NOMO-1 treated with DMSO at 0.1 percent for 48 hours (cell line): ENCODE measurements around the gene FBXL17.

Experiments used
- DNase-seq: peaks from one replicate; lab custom pipeline; 2025; ENCODE audit not compliant: unreplicated experiment; lab: John Stamatoyannopoulos, UW

FBXL17 gene

DNA sequence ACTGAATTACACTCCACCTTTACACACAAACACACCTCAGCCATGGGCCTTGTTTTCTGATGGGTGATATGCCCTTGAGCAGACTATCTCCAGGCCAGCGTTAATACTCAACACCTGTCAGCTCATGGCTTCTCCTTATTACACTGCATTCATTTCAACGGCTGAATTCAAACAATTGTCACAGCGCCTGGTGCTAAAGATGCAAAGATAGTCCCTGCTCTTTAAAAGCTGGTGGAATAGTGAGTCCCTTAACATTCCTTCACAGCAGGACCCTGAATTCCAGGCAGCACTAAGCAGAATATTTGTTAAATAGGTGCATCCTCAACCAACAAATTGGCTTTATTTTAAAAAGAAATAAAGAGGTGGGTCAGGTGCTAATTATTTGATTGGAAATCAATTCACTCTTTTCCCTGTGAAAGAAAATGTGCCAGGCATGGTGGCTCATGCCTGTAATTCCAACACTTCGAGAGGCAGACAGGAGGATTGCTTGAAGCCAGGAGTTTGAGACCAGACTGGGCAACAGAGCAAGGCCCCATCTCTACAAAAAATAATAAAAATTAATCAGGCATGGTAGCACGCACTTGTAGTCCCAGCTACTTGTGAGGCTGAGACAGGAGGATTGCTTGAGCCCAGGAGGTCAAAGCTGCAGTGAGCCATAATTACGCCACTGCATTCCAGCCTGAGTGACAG, 555.4 kb downstream of the FBXL17 start:
- no peak for DNase-seq

- no peak for DNase-seq
Measured at GRCh38 chr5:107824821-107825220, 557.1 kb downstream of the FBXL17 start.

- no peak for DNase-seq
Measured at GRCh38 chr5:107821288-107821687, 560.6 kb downstream of the FBXL17 start.

DNA sequence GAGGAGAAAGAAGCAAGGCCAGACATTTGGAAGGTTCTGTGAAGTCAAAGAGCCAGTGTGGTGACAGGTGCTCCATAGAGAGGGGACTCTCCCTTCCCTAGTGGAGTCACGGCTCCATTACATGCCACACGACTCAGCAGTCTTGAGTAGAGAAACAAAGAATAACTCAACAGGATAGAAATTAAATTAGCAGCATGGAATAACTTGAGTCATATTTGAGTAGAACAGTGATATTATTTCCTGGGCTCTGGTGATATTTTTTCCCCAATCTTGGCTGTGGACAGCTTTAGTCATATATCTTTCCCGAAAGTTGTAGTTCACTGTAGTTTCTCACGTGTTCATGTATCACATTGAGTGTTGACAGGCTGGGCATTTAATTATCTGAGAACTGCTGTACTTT, 561.5 kb downstream of the FBXL17 start:
- no peak for DNase-seq

DNA sequence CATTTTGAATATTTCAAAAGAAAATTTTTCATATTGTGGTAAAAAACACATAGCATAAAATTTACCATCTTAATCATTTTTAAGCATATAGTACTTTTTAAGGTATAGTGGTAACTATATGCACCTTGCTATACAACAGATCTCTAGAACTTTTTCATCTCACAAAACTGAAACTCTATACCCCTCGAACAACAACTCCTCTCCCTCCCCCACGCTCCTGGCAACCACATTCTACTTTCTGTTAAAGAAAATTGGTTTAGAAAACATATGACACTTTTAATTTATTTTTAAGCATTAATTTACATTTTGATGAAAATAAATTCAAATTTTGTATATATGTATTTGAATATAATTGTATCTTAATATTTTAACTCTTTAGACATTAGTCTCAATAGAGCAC, 563.9 kb downstream of the FBXL17 start:
- no peak for DNase-seq

GRCh38 chr5:107817436-107817835, 564.5 kb downstream of the FBXL17 start:
- no peak for DNase-seq

- no peak for DNase-seq
Measured at GRCh38 chr5:107815109-107815508, 566.8 kb downstream of the FBXL17 start.

DNA sequence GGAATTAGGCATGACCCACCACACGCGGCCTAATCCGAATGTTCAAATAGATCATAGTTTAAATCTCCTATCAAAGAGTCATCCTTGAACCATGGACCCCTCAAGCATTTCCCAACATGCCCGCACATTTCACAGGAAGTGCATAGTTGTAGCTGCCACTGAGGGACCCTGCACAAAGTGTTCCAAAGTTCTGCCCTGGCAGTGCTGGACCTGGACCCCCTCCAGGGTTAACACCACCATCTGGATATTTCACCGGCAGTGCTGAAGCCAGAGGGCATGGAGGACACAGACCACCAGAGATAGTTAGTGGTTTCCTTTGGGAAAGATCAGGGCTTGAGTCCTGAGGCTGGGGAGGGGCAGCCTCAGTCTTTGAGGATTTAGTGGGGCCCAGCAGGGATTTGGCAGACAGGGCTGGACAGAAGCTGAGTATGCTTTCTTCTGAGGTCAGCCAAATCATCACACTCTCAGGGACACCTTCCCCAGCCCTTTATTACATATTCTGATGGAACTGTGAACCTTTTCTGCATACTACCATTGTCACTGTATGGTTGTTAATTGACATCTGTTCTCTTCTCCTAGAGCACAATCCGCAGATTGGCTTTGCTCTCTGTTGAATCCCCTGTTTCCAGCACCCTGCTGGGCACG, 567.6 kb downstream of the FBXL17 start:
- no peak for DNase-seq

DNA sequence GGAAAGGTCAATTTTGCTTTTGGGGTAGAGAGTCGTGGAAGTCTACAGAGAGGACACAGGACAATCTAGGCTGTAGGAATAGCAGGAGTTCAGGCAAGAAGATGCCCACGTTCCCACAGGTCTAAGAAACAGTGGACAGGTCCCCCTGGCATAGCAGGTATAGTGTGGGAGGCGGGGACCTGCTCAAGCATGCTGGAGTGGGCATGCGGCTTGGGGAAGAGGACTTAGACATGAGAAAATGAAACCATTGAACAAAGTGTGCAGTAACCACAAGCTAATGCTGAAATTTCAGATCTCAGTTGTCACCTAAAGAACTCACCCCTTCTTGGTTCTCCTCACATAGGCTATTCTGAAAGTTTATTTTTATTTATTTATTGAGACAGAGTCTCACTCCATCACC, 568.3 kb downstream of the FBXL17 start:
- DNase-seq: no peak

GRCh38 chr5:107812570-107813141, 569.2 kb downstream of the FBXL17 start:
- DNase-seq: peak; percentile 51

GRCh38 chr5:107809201-107810034, 572.5 kb downstream of the FBXL17 start:
- DNase-seq: no peak
